ENCODE data around the gene TMEM248. TPM values are rescaled to one million over a fixed set of nuclear protein-coding genes. Genes with fewer than 3 reads are reported as not detected.

Gene TMEM248
- total RNA-seq, 2 experiments from 2014 or later: 64.7 to 67.4 TPM

GRCh38 chr7:66929935-66930334, 8.9 kb downstream of the TMEM248 start:
- DNase-seq (no peak), ATAC-seq (ENCODE audit: poor library complexity) (no peak)
- no peaks in the 10 kb centered on the region for H3K27me3 Mint-ChIP-seq
- H3K4me3 Mint-ChIP-seq: no peak overlapping the region
- POLR2A ChIA-PET: interaction anchor here (2.4 kb wide), 1 partner anchor 9 kb away, joined by 10 read pairs; the partner anchor contains the start of gene TMEM248
- no peaks in the 10 kb centered on the region for H3K9me3 ChIP-seq (ENCODE audit: control insufficient read depth in 1 of 2, insufficient read depth in 1 of 2, low read length in 2 of 2)
- H3K4me3 ChIP-seq (ENCODE audit: low read length): no peak overlapping the region
- no peaks in the 10 kb centered on the region for H3K27me3 ChIP-seq (ENCODE audit: control insufficient read depth in 1 of 2, insufficient read depth in 2 of 2, low read length in 2 of 2)
- peaks cover 62% of the 10 kb centered on the region for H3K4me1 ChIP-seq (ENCODE audit: insufficient read depth, low read length)
- peak overlapping the region; percentile 26 for H3K27ac Mint-ChIP-seq
- no peak overlapping the region for H3K27ac ChIP-seq (ENCODE audit: low read depth in 1 of 2, low read length in 2 of 2)
- TF ChIP-seq CTCF (IDR thresholded peaks at IDR 0.05): no peak
- peaks cover 75% of the 10 kb centered on the region for H3K36me3 Mint-ChIP-seq (ENCODE audit: low read depth)
- intact Hi-C loops (cut with DNase I, micrococcal nuclease): loop anchor here (5.0 to 10.0 kb wide), 6 partner anchors 62 to 1555 kb away; partner anchors contain the start of genes SBDS (in 1 of the 2), TYW1 (in 1 of the 2) and ZNF92 (in 1 of the 2)
- H3K4me1 Mint-ChIP-seq (ENCODE audit: low read depth): peaks cover 82% of the 10 kb centered on the region
- no peaks in the 10 kb centered on the region for H3K9me3 Mint-ChIP-seq
- CTCF ChIA-PET: no interaction called here
- peaks cover 28% of the 10 kb centered on the region for H3K36me3 ChIP-seq (ENCODE audit: insufficient read depth, low read length)

DNA sequence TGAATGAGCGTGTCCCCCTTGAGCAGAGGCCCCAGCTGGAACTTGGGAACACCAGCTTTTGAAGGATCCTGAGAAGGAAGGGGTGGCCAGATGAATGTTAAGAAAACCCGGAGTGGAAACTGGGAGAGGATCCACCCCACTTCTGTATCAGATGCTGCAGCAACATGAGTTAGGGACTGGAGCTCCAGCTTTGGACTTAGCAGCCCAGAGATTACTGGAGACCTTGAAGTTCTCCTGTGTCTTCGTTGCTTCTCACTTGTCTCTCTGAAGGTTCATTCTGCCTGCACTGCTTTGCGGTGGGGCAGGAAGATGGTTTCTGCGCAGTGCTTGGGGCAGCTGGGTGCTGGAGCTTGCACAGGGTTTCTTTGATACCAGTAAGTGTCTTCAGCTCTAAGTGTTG, 9.3 kb downstream of the TMEM248 start:
- Mint-ChIP-seq H3K9me3 (no peaks in the 10 kb centered on the region), H3K27me3 (no peaks in the 10 kb centered on the region), H3K4me1 (ENCODE audit: low read depth) (peaks cover 78% of the 10 kb centered on the region), H3K36me3 (ENCODE audit: low read depth) (peaks cover 71% of the 10 kb centered on the region), H3K4me3 (no peak overlapping the region), H3K27ac (no peak overlapping the region)
- ChIA-PET CTCF (no interaction called here), POLR2A (interaction anchor here (2.4 kb wide), 1 partner anchor 9 kb away, joined by 10 read pairs; the partner anchor contains the start of gene TMEM248)
- intact Hi-C loops (cut with DNase I, micrococcal nuclease): no loop called here
- Histone ChIP-seq H3K27ac (ENCODE audit: low read depth in 1 of 2, low read length in 2 of 2) (no peak overlapping the region), H3K4me3 (ENCODE audit: low read length) (no peak overlapping the region), H3K27me3 (ENCODE audit: control insufficient read depth in 1 of 2, insufficient read depth in 2 of 2, low read length in 2 of 2) (no peaks in the 10 kb centered on the region), H3K9me3 (ENCODE audit: control insufficient read depth in 1 of 2, insufficient read depth in 1 of 2, low read length in 2 of 2) (no peaks in the 10 kb centered on the region), H3K4me1 (ENCODE audit: insufficient read depth, low read length) (peaks cover 62% of the 10 kb centered on the region), H3K36me3 (ENCODE audit: insufficient read depth, low read length) (peaks cover 24% of the 10 kb centered on the region)
- DNase-seq (no peak), ATAC-seq (ENCODE audit: poor library complexity) (no peak)
- TF ChIP-seq CTCF (IDR thresholded peaks at IDR 0.05): no peak

DNA sequence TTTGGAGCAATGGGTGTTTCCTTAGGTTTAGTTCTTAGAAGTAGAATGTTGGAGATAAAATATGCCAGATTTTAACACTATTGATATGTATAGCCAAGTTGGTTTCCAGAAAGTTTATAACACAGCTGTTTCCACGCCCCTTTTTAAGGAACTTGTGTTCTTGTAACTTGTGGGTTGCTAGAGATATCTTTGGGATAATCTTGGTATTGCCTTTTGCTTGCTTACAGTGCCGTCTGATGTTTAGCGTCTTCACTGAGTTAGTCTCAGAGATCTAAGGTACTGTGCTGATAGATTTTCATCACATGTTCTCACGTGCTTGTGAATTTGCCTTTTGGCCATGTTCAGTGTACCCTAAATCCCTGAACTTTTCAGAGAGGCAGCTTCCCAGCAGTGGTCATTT, 12.4 kb downstream of the TMEM248 start:
- no peak overlapping the region for H3K27ac ChIP-seq (ENCODE audit: low read depth in 1 of 2, low read length in 2 of 2)
- ChIA-PET POLR2A (no interaction called here), CTCF (no interaction called here)
- peak overlapping the region; percentile 4 for H3K27ac Mint-ChIP-seq
- TF ChIP-seq CTCF (IDR thresholded peaks at IDR 0.05): no peak
- peaks cover 4% of the 10 kb centered on the region for H3K9me3 Mint-ChIP-seq
- peaks cover 9% of the 10 kb centered on the region for H3K36me3 ChIP-seq (ENCODE audit: insufficient read depth, low read length)
- no peak for DNase-seq
- no peaks in the 10 kb centered on the region for H3K27me3 ChIP-seq (ENCODE audit: control insufficient read depth in 1 of 2, insufficient read depth in 2 of 2, low read length in 2 of 2)
- H3K4me1 Mint-ChIP-seq (ENCODE audit: low read depth): peaks cover 81% of the 10 kb centered on the region
- peak overlapping the region; percentile 65 for H3K4me3 Mint-ChIP-seq
- no peak for ATAC-seq (ENCODE audit: poor library complexity)
- intact Hi-C loops (cut with DNase I, micrococcal nuclease): no loop called here
- H3K27me3 Mint-ChIP-seq: no peaks in the 10 kb centered on the region
- no peaks in the 10 kb centered on the region for H3K9me3 ChIP-seq (ENCODE audit: control insufficient read depth in 1 of 2, insufficient read depth in 1 of 2, low read length in 2 of 2)
- H3K36me3 Mint-ChIP-seq (ENCODE audit: low read depth): peaks cover 71% of the 10 kb centered on the region
- H3K4me3 ChIP-seq (ENCODE audit: low read length): no peak overlapping the region
- H3K4me1 ChIP-seq (ENCODE audit: insufficient read depth, low read length): peaks cover 58% of the 10 kb centered on the region

Measured in CD4-positive, alpha-beta T cell (primary cell).